NK-92 (cell line): ENCODE data around the gene TSSK2.

Experiments
- DNase-seq: peaks from one replicate; lab custom pipeline; 2025; ENCODE audit not compliant: unreplicated experiment; lab: John Stamatoyannopoulos, UW

TSSK2 gene

GRCh38 chr22:19105867-19106802, 25.0 kb upstream of the TSSK2 start:
- no peak for DNase-seq

DNA sequence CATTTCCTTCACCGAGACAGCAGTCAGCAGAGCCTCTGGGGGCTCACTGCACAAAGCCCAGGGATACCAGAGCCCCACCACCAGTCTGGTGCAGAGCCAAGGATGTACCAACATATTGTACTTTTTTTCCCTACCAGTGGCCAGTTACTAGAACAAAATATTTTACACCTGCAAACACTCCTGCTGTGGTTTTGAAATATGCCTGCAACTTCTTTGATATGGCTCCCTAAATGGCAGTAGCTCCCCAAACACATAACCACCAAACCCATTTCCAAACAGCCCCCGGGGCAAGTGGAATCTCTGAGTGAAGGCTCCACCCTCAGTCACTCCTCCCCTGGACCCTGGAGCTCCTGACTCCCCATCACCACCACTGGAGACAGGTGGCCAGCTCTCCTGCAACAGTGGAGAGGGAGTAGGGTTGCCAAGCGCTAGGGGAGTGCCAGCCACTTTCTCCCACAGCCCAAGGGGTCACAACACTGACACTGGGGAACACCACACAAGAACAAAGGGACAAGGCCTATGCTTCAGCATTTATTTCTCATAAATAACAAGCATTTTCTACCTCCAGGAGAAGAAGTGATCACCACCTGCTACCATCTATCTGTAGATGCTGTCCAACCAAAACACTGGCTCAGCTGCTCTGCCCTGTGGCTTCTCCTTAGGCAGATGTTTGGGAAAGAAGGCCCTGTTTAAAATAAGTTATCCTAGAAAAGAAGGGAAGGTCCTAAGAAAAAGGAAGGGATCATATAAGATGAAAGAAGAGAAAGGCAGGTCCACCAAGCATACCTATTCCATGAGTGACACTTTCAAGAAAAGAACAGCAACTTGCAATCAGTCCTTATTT, 24.0 kb upstream of the TSSK2 start:
- DNase-seq: no peak

- DNase-seq: no peak
Measured at GRCh38 chr22:19107730-19108074, 23.4 kb upstream of the TSSK2 start.

- DNase-seq: no peak
Measured at GRCh38 chr22:19108807-19109197, 22.3 kb upstream of the TSSK2 start.

- DNase-seq: no peak
Measured at GRCh38 chr22:19109198-19110063, 21.7 kb upstream of the TSSK2 start.

- DNase-seq: no peak
Measured at GRCh38 chr22:19110064-19110458, 21.0 kb upstream of the TSSK2 start.

DNA sequence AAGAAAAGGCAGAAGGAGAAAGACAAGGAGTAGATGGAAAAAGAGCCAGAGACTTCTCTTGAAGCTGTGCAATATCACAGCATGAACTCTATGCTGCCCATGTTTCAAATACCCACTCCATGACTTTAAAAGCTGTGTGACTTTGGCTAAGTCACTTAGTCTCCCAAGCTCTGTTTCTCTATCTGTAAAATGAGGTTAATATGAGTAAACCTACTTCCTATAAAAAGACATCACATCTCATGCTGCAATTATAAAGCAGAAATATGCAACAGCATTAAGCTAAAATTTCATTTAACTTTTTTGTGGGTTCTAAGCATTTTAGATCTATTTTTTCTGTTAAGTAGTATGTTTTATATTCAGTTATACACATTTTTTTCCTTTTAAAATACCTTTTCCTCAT, 20.5 kb upstream of the TSSK2 start:
- no peak for DNase-seq

GRCh38 chr22:19111140-19111539, 20.0 kb upstream of the TSSK2 start:
- no peak for DNase-seq

- DNase-seq: no peak
Measured at GRCh38 chr22:19111584-19111983, 19.5 kb upstream of the TSSK2 start.

DNA sequence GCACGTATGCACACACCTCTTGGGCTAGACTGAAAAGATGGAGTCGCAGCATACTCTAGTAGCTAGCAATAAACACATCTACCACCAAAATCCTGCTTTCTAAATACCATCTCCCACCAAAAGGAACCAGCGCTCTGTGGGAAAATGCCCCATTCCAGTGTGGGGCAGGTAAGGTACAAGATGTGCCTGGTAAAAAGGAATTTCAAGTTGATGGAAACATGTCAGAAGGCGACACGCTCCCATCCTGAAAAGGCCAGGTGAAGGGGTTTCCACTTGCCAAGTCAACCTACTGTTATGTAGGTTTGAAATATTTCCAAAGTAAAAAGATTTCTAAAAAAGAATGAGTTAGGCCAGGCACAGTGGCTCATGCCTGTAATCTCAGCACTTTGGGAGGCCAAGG, 17.7 kb upstream of the TSSK2 start:
- no peak for DNase-seq

- no peak for DNase-seq
Measured at GRCh38 chr22:19114984-19115552, 16.0 kb upstream of the TSSK2 start.

- DNase-seq: no peak
Measured at GRCh38 chr22:19115628-19116027, 15.5 kb upstream of the TSSK2 start.

DNA sequence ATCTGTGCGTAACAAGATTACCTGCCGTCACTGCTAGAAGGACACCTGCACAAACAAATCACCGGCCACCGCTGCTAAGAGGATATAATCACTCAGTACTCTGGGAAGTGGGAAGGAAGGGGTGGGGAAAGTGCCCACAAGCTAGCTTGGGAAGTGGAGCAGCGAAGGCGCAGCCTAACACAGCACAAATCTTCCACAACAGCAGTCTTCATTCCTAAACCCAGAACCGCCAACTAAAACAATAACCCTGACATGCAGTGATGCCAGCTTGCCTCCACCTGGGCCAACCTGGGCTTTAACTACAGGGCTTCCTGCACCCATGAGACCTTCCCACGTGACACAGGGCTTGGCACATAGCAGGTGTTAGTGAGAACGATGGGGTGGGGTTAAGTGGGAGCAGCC, 14.0 kb upstream of the TSSK2 start:
- DNase-seq: no peak

GRCh38 chr22:19118329-19118880, 12.7 kb upstream of the TSSK2 start:
- no peak for DNase-seq

GRCh38 chr22:19119949-19120348, 11.2 kb upstream of the TSSK2 start:
- no peak for DNase-seq

DNA sequence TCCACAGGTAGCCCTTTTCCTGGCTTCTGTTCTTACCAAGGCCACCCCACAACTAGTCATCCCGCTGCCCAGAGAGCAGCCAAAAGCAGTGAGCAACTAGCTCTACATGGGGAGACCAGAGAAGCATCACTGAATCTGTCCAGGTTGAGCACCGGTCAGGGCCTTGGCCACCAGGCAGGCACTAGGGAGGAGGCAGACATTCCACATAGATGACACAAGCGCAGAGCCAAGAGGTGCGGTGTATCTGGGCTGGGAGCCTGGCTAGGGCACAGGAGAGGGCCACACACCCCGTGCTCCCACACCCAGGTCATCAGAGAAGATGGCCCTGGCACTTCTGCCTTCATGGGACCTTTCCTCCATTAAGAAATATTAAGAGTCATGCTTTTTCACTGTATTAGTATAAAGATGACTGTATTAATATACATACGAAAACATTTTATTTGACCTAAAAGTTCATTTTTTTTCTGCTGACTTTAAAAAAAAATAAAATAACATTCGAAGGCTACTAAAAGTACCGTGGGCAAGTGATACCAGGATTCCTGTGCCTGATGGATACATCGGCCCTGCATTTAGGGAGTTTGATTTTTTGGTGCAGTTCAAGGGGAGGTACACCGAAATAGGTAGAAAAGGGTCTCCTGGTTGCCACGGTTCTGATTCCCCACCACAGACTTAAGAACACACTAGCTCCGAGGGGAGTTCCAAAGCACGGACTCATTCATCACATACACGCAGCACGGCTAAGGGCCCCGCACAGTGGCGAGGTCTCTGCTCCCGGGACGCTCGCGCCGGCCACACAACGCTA, 10.1 kb upstream of the TSSK2 start:
- no peak for DNase-seq

DNA sequence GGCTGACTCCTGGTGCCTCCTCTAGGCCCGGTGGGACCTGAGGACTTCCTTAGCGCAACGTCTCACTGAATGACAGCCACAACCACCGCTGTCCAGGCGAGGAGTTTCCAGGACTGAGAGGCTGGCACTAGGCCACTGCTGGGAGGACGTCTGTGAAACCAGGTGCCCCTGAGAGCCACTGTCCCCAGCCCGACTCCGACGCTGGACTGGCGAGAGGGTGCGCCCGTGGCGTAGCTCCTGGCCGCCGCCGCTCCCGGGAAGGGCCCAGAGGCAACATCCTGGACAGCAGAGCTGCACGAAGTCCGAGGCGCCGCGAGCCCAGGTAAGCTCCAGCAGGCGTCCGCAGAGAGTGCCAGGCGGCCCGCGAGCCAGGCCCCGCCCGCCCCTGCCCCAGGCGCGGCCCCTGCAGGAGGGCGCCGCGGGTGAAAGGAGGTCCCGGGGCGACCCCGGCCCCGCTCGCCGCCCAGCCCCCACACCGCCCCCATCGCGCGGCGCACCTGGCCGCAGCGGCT, 9.4 kb upstream of the TSSK2 start:
- no peak for DNase-seq

DNA sequence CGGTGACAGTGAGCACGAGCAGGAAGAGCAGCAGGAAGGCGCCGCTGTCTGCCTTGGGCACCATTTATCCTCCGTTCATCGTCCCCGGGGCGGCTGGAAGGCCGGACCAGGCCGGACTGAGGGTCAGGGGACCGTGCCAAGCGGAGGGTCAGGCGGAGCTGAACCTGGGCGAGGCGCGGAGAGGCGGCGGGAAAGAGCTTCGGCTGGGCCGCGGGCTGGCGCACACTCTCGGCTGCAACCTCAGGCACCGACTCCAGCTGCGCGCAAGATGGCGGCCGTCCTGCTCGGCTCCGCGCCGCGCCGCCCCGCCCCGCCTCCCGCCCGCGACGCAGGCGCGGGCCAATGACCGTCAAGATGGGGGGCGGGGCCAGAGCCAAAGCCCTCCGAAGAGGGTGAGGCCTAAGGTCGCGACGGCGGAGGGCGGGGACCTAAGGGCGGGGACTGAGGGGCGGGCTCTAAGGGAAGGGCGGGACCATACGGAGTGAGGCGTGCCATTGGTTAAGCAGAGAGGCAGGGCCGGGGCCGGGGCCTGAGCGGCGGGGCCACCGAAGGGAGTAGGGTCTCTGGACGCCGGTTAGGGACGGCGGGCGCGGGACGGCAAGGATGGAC, 8.9 kb upstream of the TSSK2 start, which contains the start of gene DGCR2:
Gene DGCR2 (minus strand): TSS at position 270 of the 609 bp plus-strand sequence. CDS start 206 bp downstream, at position 64.
- DNase-seq: peak; percentile 59
